Measurements from ENCODE around the gene TKT.

TKT gene

GRCh38 chr3:53263907-53264306, 8.1 kb upstream of the TKT start:
- no peak overlapping the region for H3K4me3 ChIP-seq (ENCODE audit: low read depth, low read length)
- TF ChIP-seq, protein P1, sequence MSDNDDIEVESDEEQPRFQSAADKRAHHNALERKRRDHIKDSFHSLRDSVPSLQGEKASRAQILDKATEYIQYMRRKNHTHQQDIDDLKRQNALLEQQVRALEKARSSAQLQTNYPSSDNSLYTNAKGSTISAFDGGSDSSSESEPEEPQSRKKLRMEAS (IDR thresholded peaks at IDR 0.05; ENCODE audit: low read depth, low read length) = no peak
- TF ChIP-seq POLR2A (IDR thresholded peaks at IDR 0.05; ENCODE audit: extremely low read depth, insufficient read length) = no peak
- TF ChIP-seq, protein P2, sequence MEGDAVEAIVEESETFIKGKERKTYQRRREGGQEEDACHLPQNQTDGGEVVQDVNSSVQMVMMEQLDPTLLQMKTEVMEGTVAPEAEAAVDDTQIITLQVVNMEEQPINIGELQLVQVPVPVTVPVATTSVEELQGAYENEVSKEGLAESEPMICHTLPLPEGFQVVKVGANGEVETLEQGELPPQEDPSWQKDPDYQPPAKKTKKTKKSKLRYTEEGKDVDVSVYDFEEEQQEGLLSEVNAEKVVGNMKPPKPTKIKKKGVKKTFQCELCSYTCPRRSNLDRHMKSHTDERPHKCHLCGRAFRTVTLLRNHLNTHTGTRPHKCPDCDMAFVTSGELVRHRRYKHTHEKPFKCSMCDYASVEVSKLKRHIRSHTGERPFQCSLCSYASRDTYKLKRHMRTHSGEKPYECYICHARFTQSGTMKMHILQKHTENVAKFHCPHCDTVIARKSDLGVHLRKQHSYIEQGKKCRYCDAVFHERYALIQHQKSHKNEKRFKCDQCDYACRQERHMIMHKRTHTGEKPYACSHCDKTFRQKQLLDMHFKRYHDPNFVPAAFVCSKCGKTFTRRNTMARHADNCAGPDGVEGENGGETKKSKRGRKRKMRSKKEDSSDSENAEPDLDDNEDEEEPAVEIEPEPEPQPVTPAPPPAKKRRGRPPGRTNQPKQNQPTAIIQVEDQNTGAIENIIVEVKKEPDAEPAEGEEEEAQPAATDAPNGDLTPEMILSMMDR (IDR thresholded peaks at IDR 0.05; ENCODE audit: low read depth, low read length) = no peak
- no peak for TF ChIP-seq MYC (IDR thresholded peaks at IDR 0.05; ENCODE audit: low read depth, low read length)
- no peak for DNase-seq (ENCODE audit: low read depth)

DNA sequence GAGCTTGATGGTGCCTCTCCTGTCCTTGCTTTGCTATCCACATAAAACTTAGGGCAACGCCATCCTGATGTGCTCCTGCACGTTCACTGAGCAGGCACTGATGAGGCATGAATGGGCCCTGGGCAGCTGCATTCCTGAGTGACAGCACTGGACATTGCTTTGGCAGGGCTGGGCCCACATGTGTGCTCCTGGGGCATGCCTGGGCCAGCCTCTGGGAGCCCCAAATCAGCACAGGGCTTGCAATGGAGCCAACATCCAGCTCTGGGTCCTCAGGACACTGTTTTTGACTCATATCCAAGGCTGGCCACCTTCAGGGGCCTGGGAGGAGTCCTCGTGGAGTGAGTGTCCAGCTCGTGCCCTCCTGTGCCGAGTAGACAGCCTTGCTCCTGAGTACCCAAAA, 5.9 kb upstream of the TKT start:
- DNase-seq (ENCODE audit: low read depth) = no peak
- H3K4me3 ChIP-seq (ENCODE audit: low read depth, low read length) = no peak overlapping the region
- TF ChIP-seq POLR2A (IDR thresholded peaks at IDR 0.05; ENCODE audit: extremely low read depth, insufficient read length) (no peak), MYC (IDR thresholded peaks at IDR 0.05; ENCODE audit: low read depth, low read length) (no peak)
- TF ChIP-seq, protein P1 (IDR thresholded peaks at IDR 0.05; ENCODE audit: low read depth, low read length) = no peak
- TF ChIP-seq, protein P2 (IDR thresholded peaks at IDR 0.05; ENCODE audit: low read depth, low read length) = no peak

GRCh38 chr3:53260286-53260785, 4.5 kb upstream of the TKT start:
- no peak for TF ChIP-seq MYC (IDR thresholded peaks at IDR 0.05; ENCODE audit: low read depth, low read length)
- TF ChIP-seq, protein P2 (IDR thresholded peaks at IDR 0.05; ENCODE audit: low read depth, low read length) = no peak
- TF ChIP-seq, protein P1 (IDR thresholded peaks at IDR 0.05; ENCODE audit: low read depth, low read length) = no peak
- TF ChIP-seq POLR2A (IDR thresholded peaks at IDR 0.05; ENCODE audit: extremely low read depth, insufficient read length) = no peak
- DNase-seq (ENCODE audit: low read depth) = no peak
- no peak overlapping the region for H3K4me3 ChIP-seq (ENCODE audit: low read depth, low read length)

DNA sequence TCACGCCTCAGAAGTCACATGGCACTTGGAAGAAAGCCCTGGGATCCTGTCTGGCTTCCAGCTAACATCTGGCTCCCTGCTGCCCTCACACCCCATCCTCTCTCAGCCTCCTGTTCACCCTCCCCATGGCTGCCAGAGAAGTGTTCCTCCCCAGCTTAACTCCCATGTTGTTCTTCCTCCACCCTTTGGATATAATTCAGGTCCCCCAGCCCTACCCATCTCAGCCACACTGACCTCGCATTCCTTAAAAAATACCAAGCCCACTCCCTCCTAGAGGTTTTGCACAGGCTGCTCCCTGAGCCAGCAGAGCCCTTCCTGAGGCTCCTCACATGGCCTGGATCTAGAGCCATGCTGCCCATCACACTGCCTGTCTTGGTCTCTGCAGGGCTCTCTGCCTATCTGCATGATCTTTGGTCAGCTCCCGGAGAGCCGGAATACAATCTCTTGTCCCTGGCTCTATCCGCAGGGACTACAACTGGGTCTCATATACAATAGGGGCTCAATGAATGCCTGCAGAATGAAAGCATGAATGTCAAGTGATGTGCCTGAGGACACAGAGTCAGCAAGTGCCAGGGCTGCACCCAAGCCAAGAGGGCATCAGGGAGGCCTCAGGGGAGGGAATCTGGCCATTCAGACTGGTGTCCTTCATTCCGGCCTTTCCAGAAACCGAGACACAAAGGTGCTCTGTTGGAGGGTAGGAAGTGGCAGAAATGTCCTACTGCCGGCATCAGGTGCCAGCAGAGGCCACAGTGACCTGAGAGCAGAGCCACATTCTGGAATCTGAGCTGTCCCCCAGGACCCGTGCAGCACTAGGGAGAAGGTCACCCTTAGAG, 3.8 kb upstream of the TKT start:
- DNase-seq (ENCODE audit: low read depth) = no peak
- TF ChIP-seq POLR2A (IDR thresholded peaks at IDR 0.05; ENCODE audit: extremely low read depth, insufficient read length) (no peak), MYC (IDR thresholded peaks at IDR 0.05; ENCODE audit: low read depth, low read length) (no peak)
- TF ChIP-seq, protein P2 (IDR thresholded peaks at IDR 0.05; ENCODE audit: low read depth, low read length) = no peak
- TF ChIP-seq, protein P1 (IDR thresholded peaks at IDR 0.05; ENCODE audit: low read depth, low read length) = no peak
- no peak overlapping the region for H3K4me3 ChIP-seq (ENCODE audit: low read depth, low read length)

- TF ChIP-seq MYC (IDR thresholded peaks at IDR 0.05; ENCODE audit: low read depth, low read length) = no peak
- no peak for TF ChIP-seq POLR2A (IDR thresholded peaks at IDR 0.05; ENCODE audit: extremely low read depth, insufficient read length)
- TF ChIP-seq, protein P2 (IDR thresholded peaks at IDR 0.05; ENCODE audit: low read depth, low read length) = no peak
- TF ChIP-seq, protein P1 (IDR thresholded peaks at IDR 0.05; ENCODE audit: low read depth, low read length) = no peak
- H3K4me3 ChIP-seq (ENCODE audit: low read depth, low read length) = no peak overlapping the region
- no peak for DNase-seq (ENCODE audit: low read depth)
Measured at GRCh38 chr3:53258600-53259426, 3.0 kb upstream of the TKT start.
